ENCODE measurements around the gene TRPM2. TPM values are rescaled to one million over a fixed set of nuclear protein-coding genes. Genes with fewer than 3 reads are reported as not detected.

TRPM2 gene
- total RNA-seq, 1 experiment from 2014 or later = 11.0 TPM

DNA sequence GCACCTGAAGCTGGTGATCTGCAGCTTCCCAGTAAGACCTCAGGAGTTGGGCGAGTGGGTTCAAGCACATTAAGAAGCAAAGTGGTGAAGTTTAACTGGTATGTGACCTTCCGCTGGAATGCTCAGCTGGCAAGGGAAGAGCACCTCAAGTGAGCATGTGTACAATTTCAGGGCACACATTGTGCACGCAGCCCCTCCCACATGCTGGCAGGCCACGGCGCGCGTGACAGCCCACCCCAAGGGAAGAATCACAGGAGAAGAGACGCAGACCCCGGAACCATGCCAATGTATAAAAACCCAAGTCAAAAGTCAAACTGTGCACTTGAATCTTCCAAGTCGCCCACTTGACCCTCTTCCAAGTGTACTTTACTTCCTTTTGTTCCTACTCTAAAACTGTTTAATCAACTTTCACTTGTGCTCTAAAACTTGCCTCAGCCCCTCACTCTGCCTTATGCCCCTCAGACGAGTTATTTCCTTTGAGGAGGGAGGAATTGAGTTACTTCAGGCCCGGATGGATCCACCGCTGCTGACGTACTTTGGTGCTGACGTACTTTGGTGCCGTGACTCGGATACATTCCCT, 121.9 kb downstream of the TRPM2 start:
- no TSS peak for BruUV-seq (replicated peaks)
- no peaks in the 10 kb centered on the region for H3K36me3 Mint-ChIP-seq (ENCODE audit: insufficient read depth, unreplicated experiment)
- CTCF ChIA-PET = interaction anchor here (0.6 kb wide), 1 partner anchor 364 kb away, joined by 3 read pairs; no protein-coding TSS in a partner anchor
- TF ChIP-seq, protein P1, sequence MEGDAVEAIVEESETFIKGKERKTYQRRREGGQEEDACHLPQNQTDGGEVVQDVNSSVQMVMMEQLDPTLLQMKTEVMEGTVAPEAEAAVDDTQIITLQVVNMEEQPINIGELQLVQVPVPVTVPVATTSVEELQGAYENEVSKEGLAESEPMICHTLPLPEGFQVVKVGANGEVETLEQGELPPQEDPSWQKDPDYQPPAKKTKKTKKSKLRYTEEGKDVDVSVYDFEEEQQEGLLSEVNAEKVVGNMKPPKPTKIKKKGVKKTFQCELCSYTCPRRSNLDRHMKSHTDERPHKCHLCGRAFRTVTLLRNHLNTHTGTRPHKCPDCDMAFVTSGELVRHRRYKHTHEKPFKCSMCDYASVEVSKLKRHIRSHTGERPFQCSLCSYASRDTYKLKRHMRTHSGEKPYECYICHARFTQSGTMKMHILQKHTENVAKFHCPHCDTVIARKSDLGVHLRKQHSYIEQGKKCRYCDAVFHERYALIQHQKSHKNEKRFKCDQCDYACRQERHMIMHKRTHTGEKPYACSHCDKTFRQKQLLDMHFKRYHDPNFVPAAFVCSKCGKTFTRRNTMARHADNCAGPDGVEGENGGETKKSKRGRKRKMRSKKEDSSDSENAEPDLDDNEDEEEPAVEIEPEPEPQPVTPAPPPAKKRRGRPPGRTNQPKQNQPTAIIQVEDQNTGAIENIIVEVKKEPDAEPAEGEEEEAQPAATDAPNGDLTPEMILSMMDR (IDR thresholded peaks at IDR 0.05; ENCODE audit: unreplicated experiment) = no peak
- intact Hi-C loops (cut with micrococcal nuclease) = no loop called here
- POLR2A ChIA-PET = no interaction called here
- DNase-seq (ENCODE audit: unreplicated experiment) = no peak
- no peaks in the 10 kb centered on the region for H3K27me3 Mint-ChIP-seq (ENCODE audit: insufficient read depth, unreplicated experiment)
- H3K4me3 Mint-ChIP-seq (ENCODE audit: unreplicated experiment) = no peak overlapping the region
- H3K9me3 Mint-ChIP-seq (ENCODE audit: unreplicated experiment) = no peaks in the 10 kb centered on the region
- no peak overlapping the region for H3K27ac Mint-ChIP-seq (ENCODE audit: low read depth, unreplicated experiment)
- H3K4me1 Mint-ChIP-seq (ENCODE audit: insufficient read depth, unreplicated experiment) = no peaks in the 10 kb centered on the region

DNA sequence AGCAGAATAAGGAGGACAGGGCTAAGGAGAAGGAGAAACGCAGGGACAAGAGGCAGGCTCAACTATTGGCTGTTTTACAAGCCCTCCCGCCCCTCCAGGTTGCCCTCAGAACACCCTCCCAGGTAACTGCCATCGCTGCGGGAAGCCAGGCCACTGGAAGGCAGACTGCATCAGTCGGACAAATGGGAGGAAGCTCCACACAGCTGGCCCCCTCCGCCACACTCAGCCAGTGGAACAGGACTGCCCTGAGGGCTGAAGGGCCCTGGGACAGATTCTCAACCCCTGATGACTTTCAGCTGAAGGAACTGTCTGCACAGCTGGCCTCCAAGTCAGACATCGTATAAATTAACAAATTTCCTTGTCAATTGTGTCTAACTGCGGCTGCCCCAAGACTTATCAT, 123.7 kb downstream of the TRPM2 start:
- POLR2A ChIA-PET = no interaction called here
- Mint-ChIP-seq H3K36me3 (ENCODE audit: insufficient read depth, unreplicated experiment) (no peaks in the 10 kb centered on the region), H3K4me1 (ENCODE audit: insufficient read depth, unreplicated experiment) (no peaks in the 10 kb centered on the region), H3K27ac (ENCODE audit: low read depth, unreplicated experiment) (no peak overlapping the region), H3K4me3 (ENCODE audit: unreplicated experiment) (no peak overlapping the region), H3K9me3 (ENCODE audit: unreplicated experiment) (no peaks in the 10 kb centered on the region), H3K27me3 (ENCODE audit: insufficient read depth, unreplicated experiment) (no peaks in the 10 kb centered on the region)
- intact Hi-C loops (cut with micrococcal nuclease) = no loop called here
- TF ChIP-seq, protein P1 (IDR thresholded peaks at IDR 0.05; ENCODE audit: unreplicated experiment) = no peak
- BruUV-seq (replicated peaks) = no TSS peak
- no peak for DNase-seq (ENCODE audit: unreplicated experiment)
- CTCF ChIA-PET = interaction anchor here (0.8 kb wide), 1 partner anchor 35 kb away, joined by 3 read pairs; no protein-coding TSS in a partner anchor

DNA sequence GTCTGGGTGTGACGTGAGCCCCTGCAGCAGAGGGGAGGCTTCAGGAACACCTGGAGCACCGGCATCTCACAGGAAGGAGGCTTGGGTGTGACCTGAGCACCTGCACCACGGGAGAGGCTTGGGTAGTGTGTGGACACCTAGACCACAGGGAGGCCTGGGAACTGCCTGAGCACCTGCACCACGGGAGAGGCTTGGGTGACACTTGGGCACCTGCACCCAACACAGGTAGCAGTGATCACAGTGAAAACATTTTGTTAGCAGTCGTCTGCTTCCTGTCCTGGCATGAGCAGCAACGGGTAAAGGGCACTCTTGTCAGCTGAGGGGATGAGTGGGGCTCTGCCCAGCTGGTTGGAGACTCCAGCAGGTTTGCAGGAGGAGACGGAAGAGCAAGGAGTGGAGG, 124.3 kb downstream of the TRPM2 start:
- no peaks in the 10 kb centered on the region for H3K9me3 Mint-ChIP-seq (ENCODE audit: unreplicated experiment)
- POLR2A ChIA-PET = no interaction called here
- no peak overlapping the region for H3K4me3 Mint-ChIP-seq (ENCODE audit: unreplicated experiment)
- H3K36me3 Mint-ChIP-seq (ENCODE audit: insufficient read depth, unreplicated experiment) = no peaks in the 10 kb centered on the region
- H3K27ac Mint-ChIP-seq (ENCODE audit: low read depth, unreplicated experiment) = no peak overlapping the region
- BruUV-seq (replicated peaks) = no TSS peak
- CTCF ChIA-PET = interaction anchor here (0.6 to 0.8 kb wide), 2 partner anchors 34 to 265 kb away, joined by 3 read pairs; no protein-coding TSS in a partner anchor
- DNase-seq (ENCODE audit: unreplicated experiment) = no peak
- intact Hi-C loops (cut with micrococcal nuclease) = no loop called here
- TF ChIP-seq, protein P1 (IDR thresholded peaks at IDR 0.05; ENCODE audit: unreplicated experiment) = no peak
- no peaks in the 10 kb centered on the region for H3K27me3 Mint-ChIP-seq (ENCODE audit: insufficient read depth, unreplicated experiment)
- no peaks in the 10 kb centered on the region for H3K4me1 Mint-ChIP-seq (ENCODE audit: insufficient read depth, unreplicated experiment)

DNA sequence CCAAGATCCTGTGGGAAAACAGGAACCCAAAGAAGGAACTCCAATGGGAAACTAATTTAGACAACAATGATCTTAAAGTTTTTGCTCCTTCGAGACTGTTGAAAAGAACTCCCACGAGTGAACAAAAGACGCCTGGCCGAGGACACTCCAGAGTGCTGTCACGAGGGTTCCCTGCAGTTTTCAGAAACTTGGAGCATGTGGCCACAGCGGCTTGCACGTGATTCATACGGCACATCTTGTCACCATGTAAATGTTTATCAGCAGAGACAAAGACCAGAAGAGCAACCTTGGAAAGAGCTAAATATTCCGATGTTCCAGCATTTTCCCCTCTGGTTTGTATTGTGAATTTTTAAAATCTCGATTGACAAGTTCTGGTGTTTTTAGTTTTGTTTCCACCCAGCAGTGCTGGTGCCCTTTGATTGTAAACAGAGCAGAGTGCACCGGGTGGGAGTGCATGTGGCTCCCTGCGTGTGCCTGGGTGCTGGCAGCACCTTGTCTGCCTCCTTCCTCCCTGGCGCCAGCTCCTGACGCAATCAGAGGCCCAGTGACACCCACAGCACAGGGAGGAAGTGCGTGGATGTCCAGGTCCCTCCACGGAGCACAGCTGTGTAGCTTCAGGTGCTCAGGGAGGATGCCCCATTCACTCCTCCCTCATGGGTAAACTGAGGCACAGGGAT, 124.8 kb downstream of the TRPM2 start:
- ChIA-PET CTCF (interaction anchor here (0.5 to 0.6 kb wide), 2 partner anchors 109 to 264 kb away, joined by 3 read pairs; no protein-coding TSS in a partner anchor), POLR2A (no interaction called here)
- H3K4me3 Mint-ChIP-seq (ENCODE audit: unreplicated experiment) = no peak overlapping the region
- H3K4me1 Mint-ChIP-seq (ENCODE audit: insufficient read depth, unreplicated experiment) = no peaks in the 10 kb centered on the region
- no peaks in the 10 kb centered on the region for H3K9me3 Mint-ChIP-seq (ENCODE audit: unreplicated experiment)
- intact Hi-C loops (cut with micrococcal nuclease) = no loop called here
- H3K27ac Mint-ChIP-seq (ENCODE audit: low read depth, unreplicated experiment) = no peak overlapping the region
- H3K27me3 Mint-ChIP-seq (ENCODE audit: insufficient read depth, unreplicated experiment) = no peaks in the 10 kb centered on the region
- no peak for DNase-seq (ENCODE audit: unreplicated experiment)
- TF ChIP-seq, protein P1 (IDR thresholded peaks at IDR 0.05; ENCODE audit: unreplicated experiment) = no peak
- no TSS peak for BruUV-seq (replicated peaks)
- H3K36me3 Mint-ChIP-seq (ENCODE audit: insufficient read depth, unreplicated experiment) = no peaks in the 10 kb centered on the region

All from MCF 10A (cell line).